Measurements from ENCODE around the gene RCAN1.

- TF ChIP-seq, protein P1, sequence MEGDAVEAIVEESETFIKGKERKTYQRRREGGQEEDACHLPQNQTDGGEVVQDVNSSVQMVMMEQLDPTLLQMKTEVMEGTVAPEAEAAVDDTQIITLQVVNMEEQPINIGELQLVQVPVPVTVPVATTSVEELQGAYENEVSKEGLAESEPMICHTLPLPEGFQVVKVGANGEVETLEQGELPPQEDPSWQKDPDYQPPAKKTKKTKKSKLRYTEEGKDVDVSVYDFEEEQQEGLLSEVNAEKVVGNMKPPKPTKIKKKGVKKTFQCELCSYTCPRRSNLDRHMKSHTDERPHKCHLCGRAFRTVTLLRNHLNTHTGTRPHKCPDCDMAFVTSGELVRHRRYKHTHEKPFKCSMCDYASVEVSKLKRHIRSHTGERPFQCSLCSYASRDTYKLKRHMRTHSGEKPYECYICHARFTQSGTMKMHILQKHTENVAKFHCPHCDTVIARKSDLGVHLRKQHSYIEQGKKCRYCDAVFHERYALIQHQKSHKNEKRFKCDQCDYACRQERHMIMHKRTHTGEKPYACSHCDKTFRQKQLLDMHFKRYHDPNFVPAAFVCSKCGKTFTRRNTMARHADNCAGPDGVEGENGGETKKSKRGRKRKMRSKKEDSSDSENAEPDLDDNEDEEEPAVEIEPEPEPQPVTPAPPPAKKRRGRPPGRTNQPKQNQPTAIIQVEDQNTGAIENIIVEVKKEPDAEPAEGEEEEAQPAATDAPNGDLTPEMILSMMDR (IDR thresholded peaks at IDR 0.05), result no peak
- TF ChIP-seq POLR2A (IDR thresholded peaks at IDR 0.05), result no peak
These were observed 34.5 kb upstream of the RCAN1 start for GRCh38 chr21:34649400-34649799.

Data from testis (tissue), 2 donors.